ENCODE measurements around the gene TTPAL. TPM values are rescaled to one million over a fixed set of nuclear protein-coding genes. Genes with fewer than 3 reads are reported as not detected.

TTPAL gene
- total and polyA plus RNA-seq, 8 donors, result 2.1 to 18.3 (median 4.8) TPM

GRCh38 chr20:44500221-44500620 lies 24.5 kb downstream of the TTPAL start:
- Histone ChIP-seq H3K4me3 (no peak overlapping the region), H3K9me3 (no peaks in the 10 kb centered on the region), H3K27me3 (no peaks in the 10 kb centered on the region), H3K27ac (no peak overlapping the region), H3K4me1 (peaks cover 0 to 12% (median 3%) of the 10 kb centered on the region in 4 donors), H3K36me3 (peaks cover 73 to 100% (median 100%) of the 10 kb centered on the region in 4 donors)
- intact Hi-C loops (cut with DNase I; ENCODE audit: low total_unique reads), result no loop called here
- DNase-seq, result no peak
- TF ChIP-seq POLR2A (IDR thresholded peaks at IDR 0.05), result no peak
- TF ChIP-seq EP300 (IDR thresholded peaks at IDR 0.05), result no peak
- TF ChIP-seq POLR2AphosphoS5 (IDR thresholded peaks at IDR 0.05), result no peak
- TF ChIP-seq CTCF (IDR thresholded peaks at IDR 0.05), result no peak
- WGBS, 5 donors, result 90 to 100% (median 91%) methylated on average over 3 of the region's 3 CpGs

- H3K27ac ChIP-seq, result no peak overlapping the region
- no peaks in the 10 kb centered on the region for H3K27me3 ChIP-seq
- WGBS, 5 donors, result 84 to 93% (median 89%) methylated on average over 5 of the region's 5 CpGs
- H3K36me3 ChIP-seq, result peaks cover 71 to 100% (median 100%) of the 10 kb centered on the region in 4 donors
- intact Hi-C loops (cut with DNase I; ENCODE audit: low total_unique reads), result no loop called here
- H3K4me1 ChIP-seq, result peaks cover 0 to under 1% (median 0%) of the 10 kb centered on the region in 4 donors
- no peaks in the 10 kb centered on the region for H3K9me3 ChIP-seq
- H3K4me3 ChIP-seq, result no peak overlapping the region
- DNase-seq, result no peak
- TF ChIP-seq EP300 (IDR thresholded peaks at IDR 0.05), result no peak
- no peak for TF ChIP-seq CTCF (IDR thresholded peaks at IDR 0.05)
- TF ChIP-seq POLR2A (IDR thresholded peaks at IDR 0.05), result no peak
- no peak for TF ChIP-seq POLR2AphosphoS5 (IDR thresholded peaks at IDR 0.05)
Measured at GRCh38 chr20:44501448-44501847, 25.8 kb downstream of the TTPAL start.

- Histone ChIP-seq H3K9me3 (no peaks in the 10 kb centered on the region), H3K4me1 (no peaks in the 10 kb centered on the region), H3K27ac (no peak overlapping the region), H3K27me3 (no peaks in the 10 kb centered on the region), H3K4me3 (no peak overlapping the region), H3K36me3 (peaks cover 80 to 100% (median 100%) of the 10 kb centered on the region in 4 donors)
- no peak for DNase-seq
- intact Hi-C loops (cut with DNase I; ENCODE audit: low total_unique reads), result no loop called here
- 97 to 100% (median 98%) methylated on average over 1 of the region's 1 CpG for WGBS, 5 donors
- TF ChIP-seq POLR2A (IDR thresholded peaks at IDR 0.05) (no peak), POLR2AphosphoS5 (IDR thresholded peaks at IDR 0.05) (no peak), CTCF (IDR thresholded peaks at IDR 0.05) (no peak), EP300 (IDR thresholded peaks at IDR 0.05) (no peak)
Measured at GRCh38 chr20:44502968-44503367, 27.3 kb downstream of the TTPAL start.

- intact Hi-C loops (cut with DNase I; ENCODE audit: low total_unique reads), result no loop called here
- no peaks in the 10 kb centered on the region for H3K4me1 ChIP-seq
- no peak for TF ChIP-seq POLR2AphosphoS5 (IDR thresholded peaks at IDR 0.05)
- TF ChIP-seq CTCF (IDR thresholded peaks at IDR 0.05), result no peak
- TF ChIP-seq POLR2A (IDR thresholded peaks at IDR 0.05), result no peak
- TF ChIP-seq EP300 (IDR thresholded peaks at IDR 0.05), result no peak
- 80 to 89% (median 86%) methylated on average over 6 of the region's 6 CpGs for WGBS, 5 donors
- no peaks in the 10 kb centered on the region for H3K9me3 ChIP-seq
- H3K27ac ChIP-seq, result no peak overlapping the region
- peaks cover 86 to 100% (median 100%) of the 10 kb centered on the region in 4 donors for H3K36me3 ChIP-seq
- no peak overlapping the region for H3K4me3 ChIP-seq
- H3K27me3 ChIP-seq, result no peaks in the 10 kb centered on the region
- DNase-seq, result no peak
Measured at GRCh38 chr20:44504402-44505307, 29.0 kb downstream of the TTPAL start.
